ENCODE measurements around the gene LRMDA. TPM values are rescaled to one million over a fixed set of nuclear protein-coding genes. Genes with fewer than 3 reads are reported as not detected.

The LRMDA gene
- total and polyA plus RNA-seq, 2 of the 4 experiments (the other 2 are of a cell fraction): 0.07 TPM; not detected in 1

DNA sequence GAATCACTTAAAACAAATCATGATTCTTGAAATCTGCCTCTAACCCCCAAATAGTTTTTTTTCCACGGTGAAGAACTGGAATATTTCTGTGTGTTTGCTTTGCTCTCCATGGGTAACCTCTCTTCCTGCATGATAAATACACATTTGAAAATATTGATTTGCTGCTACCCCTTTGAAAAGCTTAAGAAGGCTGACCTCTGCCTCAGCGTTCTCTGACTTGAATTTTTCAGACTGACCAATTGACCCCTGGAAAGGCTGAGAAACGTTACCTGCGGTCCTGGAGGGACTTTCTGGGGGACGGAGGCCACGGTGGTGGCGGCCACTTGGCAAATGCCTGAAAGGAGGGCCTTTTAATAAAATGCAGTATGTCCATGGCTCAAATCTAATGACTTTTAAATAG lies 520.2 kb downstream of the LRMDA start:
- Histone ChIP-seq H2BK5ac (ENCODE audit: low read depth, low read length, poor library complexity, severe bottlenecking) (no peak overlapping the region), H2AK9ac (replicated peaks; ENCODE audit: low read depth, low read length, poor library complexity) (no peak overlapping the region), H3K4me3 (ENCODE audit: insufficient read depth, low read depth, low read length) (no peak overlapping the region), H3K27ac (ENCODE audit: insufficient read depth, low read length) (no peak overlapping the region), H2AK5ac (ENCODE audit: low read depth, low read length) (no peak overlapping the region), H3K18ac (ENCODE audit: low read depth, low read length) (no peak overlapping the region), H3K14ac (replicated peaks; ENCODE audit: low read depth, low read length) (no peak overlapping the region), H3K36me3 (ENCODE audit: control insufficient read depth, insufficient read depth, low read length) (no peaks in the 10 kb centered on the region), H4K91ac (ENCODE audit: insufficient read depth, low read depth, low read length) (no peak overlapping the region), H3K4me2 (ENCODE audit: low read depth, low read length) (no peak overlapping the region), H2BK120ac (ENCODE audit: low read depth, low read length) (no peak overlapping the region), H3K9me1 (ENCODE audit: insufficient read depth, low read length) (no peaks in the 10 kb centered on the region), H2BK20ac (ENCODE audit: low read depth, low read length) (no peak overlapping the region), H3K9ac (ENCODE audit: low read depth, low read length) (no peak overlapping the region), H3K79me1 (ENCODE audit: low read depth in 1 of 2, low read length in 2 of 2) (no peaks in the 10 kb centered on the region), H3K4me1 (ENCODE audit: control insufficient read depth, insufficient read depth, low read length) (no peaks in the 10 kb centered on the region), H3K56ac (ENCODE audit: extremely low read depth, insufficient read depth, low read length) (no peak overlapping the region), H3K23ac (ENCODE audit: low read depth, low read length) (no peak overlapping the region), H2AFZ (replicated peaks; ENCODE audit: low read length, poor library complexity) (no peak overlapping the region), H4K5ac (ENCODE audit: low read depth, low read length) (no peak overlapping the region), H4K8ac (ENCODE audit: low read depth in 2 of 2, low read length in 2 of 2) (no peak overlapping the region), H3K27me3 (ENCODE audit: control insufficient read depth, insufficient read depth, low read length) (peaks cover 5% of the 10 kb centered on the region; the same call in 1 of the 2 replicates), H2BK15ac (ENCODE audit: low read depth, low read length) (no peak overlapping the region), H3K9me3 (ENCODE audit: control insufficient read depth, insufficient read depth, low read length) (no peaks in the 10 kb centered on the region), H3K4ac (ENCODE audit: low read depth, low read length) (no peak overlapping the region), H4K20me1 (ENCODE audit: insufficient read depth, low read length) (no peaks in the 10 kb centered on the region)
- BruUV-seq (replicated peaks): no TSS peak
- POLR2A ChIA-PET (ENCODE audit: unreplicated experiment): no interaction called here
- CTCF ChIA-PET: no interaction called here
- WGBS, 2 experiments (ENCODE audit: extremely low coverage in 2 of 2, insufficient read length in 1 of 2): 78% methylated on average over 5 of the region's 7 CpGs; no CpG with 5 or more reads in 1 of the 2 experiments
- in situ Hi-C loops (cut with MboI; ENCODE audit: low sequenced_read_pairs) (no loop called here), intact Hi-C loops (cut with micrococcal nuclease) (no loop called here), dilution Hi-C loops (cut with HindIII; ENCODE audit: low sequenced_read_pairs, unreplicated experiment) (no loop called here)
- TF ChIP-seq USF2 (IDR thresholded peaks at IDR 0.05; ENCODE audit: low read depth, low read length) (no peak), BHLHE40 (IDR thresholded peaks at IDR 0.05; ENCODE audit: low read depth, low read length) (no peak), MXI1 (IDR thresholded peaks at IDR 0.05; ENCODE audit: borderline replicate concordance, low read depth, low read length) (no peak), RAD21 (IDR thresholded peaks at IDR 0.05; ENCODE audit: low read length) (no peak), NFE2L2 (IDR thresholded peaks at IDR 0.05; ENCODE audit: low read depth, low read length) (no peak), CEBPB (IDR thresholded peaks at IDR 0.05; ENCODE audit: low read depth, low read length) (no peak), MAFK (IDR thresholded peaks at IDR 0.05; ENCODE audit: low read depth, low read length) (no peak), RCOR1 (IDR thresholded peaks at IDR 0.05; ENCODE audit: insufficient replicate concordance, low read length) (no peak), SMC3 (IDR thresholded peaks at IDR 0.05; ENCODE audit: low read depth, low read length) (no peak)
- TF ChIP-seq, protein P1, sequence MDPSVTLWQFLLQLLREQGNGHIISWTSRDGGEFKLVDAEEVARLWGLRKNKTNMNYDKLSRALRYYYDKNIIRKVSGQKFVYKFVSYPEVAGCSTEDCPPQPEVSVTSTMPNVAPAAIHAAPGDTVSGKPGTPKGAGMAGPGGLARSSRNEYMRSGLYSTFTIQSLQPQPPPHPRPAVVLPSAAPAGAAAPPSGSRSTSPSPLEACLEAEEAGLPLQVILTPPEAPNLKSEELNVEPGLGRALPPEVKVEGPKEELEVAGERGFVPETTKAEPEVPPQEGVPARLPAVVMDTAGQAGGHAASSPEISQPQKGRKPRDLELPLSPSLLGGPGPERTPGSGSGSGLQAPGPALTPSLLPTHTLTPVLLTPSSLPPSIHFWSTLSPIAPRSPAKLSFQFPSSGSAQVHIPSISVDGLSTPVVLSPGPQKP (IDR thresholded peaks at IDR 0.05; ENCODE audit: borderline replicate concordance, low read depth, low read length): no peak
- DNase-seq: no peak
- no peak for ATAC-seq (ENCODE audit: low read depth)

Data from IMR-90 (cell line).